HFFc6 (cell line): ENCODE results near the gene F8A2. TPM values are rescaled to one million over a fixed set of nuclear protein-coding genes. Genes with fewer than 3 reads are reported as not detected.
"Not testable (repeated sequence)": the region's sequence is repeated elsewhere in the genome, so short reads cannot be mapped to it uniquely, and the experiment has no call there.

Experiments
- DNase-seq: peaks from one replicate; pipeline ENCODE4 v3.0.0-alpha.2; 2018
- H3K27ac Mint-ChIP-seq: 2 replicates; pipeline ENCODE4 v1.8.0; 2020; ENCODE audit warnings: mild to moderate bottlenecking, mixed read lengths
- H3K27me3 Mint-ChIP-seq: 2 replicates; pipeline ENCODE4 v1.8.0; 2021; ENCODE audit warnings: mild to moderate bottlenecking, moderate library complexity, mixed read lengths; ENCODE audit not compliant: insufficient read depth
- H3K36me3 Mint-ChIP-seq: 2 replicates; pipeline ENCODE4 v1.8.0; 2021; ENCODE audit warnings: low read depth, mixed read lengths
- H3K4me1 Mint-ChIP-seq: 2 replicates; pipeline ENCODE4 v1.8.0; 2020; ENCODE audit warnings: low read depth, mixed read lengths
- H3K4me3 Mint-ChIP-seq: 2 replicates; pipeline ENCODE4 v1.8.0; 2020; ENCODE audit warnings: mild to moderate bottlenecking, moderate library complexity, mixed read lengths
- H3K9me3 Mint-ChIP-seq: 2 replicates; pipeline ENCODE4 v1.8.0; 2020; ENCODE audit warnings: mild to moderate bottlenecking, mixed read lengths
- CTCF ChIP-seq: fragments of 200-600 bp; sonication (generic); IDR thresholded peaks from 2 replicates; pipeline ENCODE4 v1.5.0; 2021; ENCODE audit warnings: antibody characterized with exemption, mild to moderate bottlenecking
- microRNA-seq: library from miRNA; unstranded; fragments of <30 nt; microRNA quantifications from one replicate; pipeline ENCODE4, GENCODE V29; 2019
- total RNA-seq, 6 experiments: library from RNA; stranded (reverse); fragmentation: NEBNext Ultra II Directional; extraction: Animal tissue kit (Norgen Biotek cat#: 25700); gene quantifications; 2 replicates in 1 of 6; 3 replicates in 5 of 6; pipeline ENCODE4 v1.2.3, GENCODE V29; 2021

F8A2 gene
- total RNA-seq, 6 experiments from 2014 or later: not detected

GRCh38 chrX:155389634-155390033 is 7.7 kb downstream of the F8A2 start:
- no peak overlapping the region for H3K27ac Mint-ChIP-seq
- H3K9me3 Mint-ChIP-seq: no peaks in the 10 kb centered on the region; the same call in 1 of the 2 replicates
- no peak for TF ChIP-seq CTCF
- no peaks in the 10 kb centered on the region for H3K4me1 Mint-ChIP-seq
- H3K36me3 Mint-ChIP-seq: no peaks in the 10 kb centered on the region; the same call in 1 of the 2 replicates
- H3K27me3 Mint-ChIP-seq: no peaks in the 10 kb centered on the region
- no peak overlapping the region for H3K4me3 Mint-ChIP-seq
- DNase-seq: no peak

GRCh38 chrX:155394747-155395276 is 12.9 kb downstream of the F8A2 start:
- not testable (repeated sequence) for H3K27me3 Mint-ChIP-seq, DNase-seq, H3K4me3 Mint-ChIP-seq, H3K27ac Mint-ChIP-seq, H3K4me1 Mint-ChIP-seq, H3K36me3 Mint-ChIP-seq, H3K9me3 Mint-ChIP-seq

- H3K36me3 Mint-ChIP-seq: no peaks in the 10 kb centered on the region
- DNase-seq: no peak
- no peaks in the 10 kb centered on the region for H3K27me3 Mint-ChIP-seq
- H3K4me1 Mint-ChIP-seq: no peaks in the 10 kb centered on the region
- H3K4me3 Mint-ChIP-seq: no peak overlapping the region
- no peak for TF ChIP-seq CTCF
- peaks cover 20% of the 10 kb centered on the region for H3K9me3 Mint-ChIP-seq
- H3K27ac Mint-ChIP-seq: no peak overlapping the region
Measured at GRCh38 chrX:155406429-155406828, 24.5 kb downstream of the F8A2 start.

GRCh38 chrX:155417769-155418168 is 35.9 kb downstream of the F8A2 start:
- no peaks in the 10 kb centered on the region for H3K36me3 Mint-ChIP-seq
- H3K9me3 Mint-ChIP-seq: no peaks in the 10 kb centered on the region; the same call in 1 of the 2 replicates
- no peak overlapping the region for H3K4me3 Mint-ChIP-seq
- H3K27me3 Mint-ChIP-seq: no peaks in the 10 kb centered on the region
- DNase-seq: no peak
- no peak overlapping the region for H3K27ac Mint-ChIP-seq
- no peak for TF ChIP-seq CTCF
- no peaks in the 10 kb centered on the region for H3K4me1 Mint-ChIP-seq

Small RNA genes within 50 kb of the gene (microRNA-seq; reads per million reads assigned to microRNA genes)
- not detected for gene MIR1184-2

Other genes with a start within 250 kb of the F8A2 start
- gene VBP1, start 165.6 kb upstream of the F8A2 start, total RNA-seq: 10 to 100 TPM; 62.8 to 69.5 (median 66.5) TPM
- gene RAB39B, start 117.6 kb upstream of the F8A2 start, total RNA-seq: under 1 TPM; 0.05 to 0.28 (median 0.19) TPM
- gene CLIC2, start 47.5 kb upstream of the F8A2 start, total RNA-seq: under 1 TPM in 2 of 6 experiments, not detected in 4; 0.09 to 0.24 TPM
- 10 to 100 TPM; 10.2 to 14.8 (median 12.9) TPM for gene F8A3, start 76.5 kb downstream of the F8A2 start, total RNA-seq
- under 1 TPM; 0.25 to 0.55 (median 0.33) TPM for gene SPRY3, start 230.5 kb downstream of the F8A2 start, total RNA-seq
- gene TMLHE, start 230.9 kb downstream of the F8A2 start, total RNA-seq: 10 to 100 TPM; 12.2 to 15.7 (median 13.2) TPM